M059J (cell line): Measurements from ENCODE around the gene AOPEP. TPM values are rescaled to one million over a fixed set of nuclear protein-coding genes. Genes with fewer than 3 reads are reported as not detected.

ENCODE experiments used
- DNase-seq: peaks from one replicate; pipeline ENCODE4 v3.0.0-alpha.2; 2012; ENCODE audit warnings: low read depth
- total RNA-seq: library from RNA; depleted of rRNA; stranded (reverse); fragments of >200 nt; shearing (Covaris generic); gene quantifications from 2 replicates; pipeline ENCODE4 v1.2.3, GENCODE V29; 2014

AOPEP gene
- total RNA-seq, 1 experiment from 2014 or later, result 120 TPM

DNA sequence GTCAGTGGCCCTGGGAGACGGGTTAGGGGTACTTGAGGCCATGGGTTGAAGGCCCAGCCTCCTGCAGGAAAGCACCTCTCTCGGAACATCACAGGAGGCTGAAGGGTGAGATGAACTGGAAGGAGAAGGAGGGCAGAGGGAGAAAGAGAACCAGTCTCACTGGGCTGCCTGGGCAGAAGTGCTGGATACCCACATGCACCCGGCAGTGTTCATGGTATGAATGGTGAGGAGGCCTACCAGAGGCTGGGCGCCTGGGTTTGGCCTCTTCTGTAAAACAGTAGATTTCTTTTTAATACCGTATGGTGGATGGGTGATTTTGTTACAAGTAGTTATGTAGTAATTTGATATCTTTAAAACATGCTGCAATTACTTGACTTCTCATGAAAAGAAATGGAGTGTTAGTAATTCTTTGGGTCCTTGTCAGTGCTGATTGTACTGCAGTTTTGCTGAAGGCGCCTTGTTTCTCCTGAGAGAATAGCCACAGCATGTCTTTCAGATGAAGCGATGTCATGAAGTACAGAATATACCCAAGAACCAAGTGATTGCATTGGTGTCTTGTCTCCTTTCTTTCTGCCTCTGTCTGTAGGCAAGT lies 332.4 kb downstream of the AOPEP start:
- DNase-seq, result peak; percentile 40

DNA sequence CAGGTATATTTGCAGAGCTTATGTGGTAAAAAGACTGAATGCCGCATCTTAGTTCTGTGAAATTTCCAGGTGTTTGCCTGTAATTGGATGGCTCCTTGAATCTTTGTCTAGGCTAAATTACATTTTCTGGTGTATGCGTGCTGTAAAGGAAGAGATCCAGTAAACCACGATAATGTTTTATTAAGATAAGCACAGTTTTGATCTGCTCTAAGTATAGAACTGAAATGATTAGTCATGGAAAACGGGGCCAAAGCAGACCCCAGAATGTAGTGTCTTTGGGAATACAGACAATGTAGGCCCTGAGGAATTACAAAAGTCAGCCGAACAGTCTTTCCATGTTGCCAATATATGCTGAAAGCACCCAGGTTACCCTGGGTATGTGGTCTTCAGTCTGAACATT lies 333.7 kb downstream of the AOPEP start:
- no peak for DNase-seq

GRCh38 chr9:95060916-95061315 lies 334.4 kb downstream of the AOPEP start:
- no peak for DNase-seq

DNA sequence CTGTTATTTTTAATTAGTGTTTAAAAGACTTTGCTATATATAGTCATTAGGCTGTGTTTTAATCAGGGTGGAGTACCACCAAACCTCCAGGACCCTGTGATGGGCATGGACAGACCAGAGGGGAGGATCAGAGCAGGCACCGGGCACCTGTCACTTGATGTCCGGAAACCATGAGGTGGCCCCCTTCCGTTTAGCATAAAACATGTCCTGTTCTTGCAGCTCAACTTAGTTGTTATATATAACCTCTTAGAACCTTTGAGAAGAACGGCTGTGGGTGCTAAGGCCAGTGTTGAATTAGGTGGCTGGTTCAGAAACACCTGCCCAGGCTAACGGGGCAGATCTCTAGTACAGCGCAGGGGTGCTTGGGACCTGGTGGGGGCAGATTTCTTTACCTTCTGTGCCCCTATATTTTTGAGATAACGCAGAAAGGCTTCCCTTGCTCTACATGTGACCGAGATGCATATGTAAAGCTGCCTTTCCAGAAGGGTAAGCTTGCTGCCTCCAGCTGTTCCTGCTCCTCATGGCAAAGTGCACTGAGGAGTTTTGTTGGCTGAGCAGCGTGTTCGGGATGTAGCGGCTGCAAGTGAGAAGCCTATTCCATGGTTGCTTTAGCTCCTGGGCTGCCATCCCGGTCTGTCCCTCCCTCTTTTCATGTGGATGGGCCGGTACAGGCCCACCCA lies 335.6 kb downstream of the AOPEP start:
- DNase-seq, result no peak

DNA sequence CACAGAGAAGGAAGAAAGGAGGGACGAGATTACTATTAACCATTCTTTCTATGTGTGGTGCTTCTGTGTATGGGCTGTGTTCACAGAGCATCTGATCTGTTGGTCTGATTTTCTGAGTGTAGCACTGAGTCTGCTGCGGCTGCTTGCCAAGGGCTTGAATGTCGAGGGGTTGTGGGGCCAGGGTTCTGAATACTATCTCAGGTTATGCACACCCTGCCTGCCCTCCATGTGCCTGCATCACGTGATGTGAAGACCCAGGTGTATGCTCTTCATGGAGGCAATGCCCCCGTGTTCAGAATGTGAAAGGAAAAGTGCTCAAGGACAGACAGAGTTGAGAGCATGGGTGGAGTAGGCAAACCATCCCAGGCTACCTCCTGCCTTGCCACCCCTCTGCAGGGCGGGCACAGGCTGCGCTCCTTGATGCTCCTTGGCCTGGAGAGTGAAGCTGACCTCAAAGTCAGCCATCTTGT lies 336.1 kb downstream of the AOPEP start:
- no peak for DNase-seq

- no peak for DNase-seq
Measured at GRCh38 chr9:95063300-95063699, 336.8 kb downstream of the AOPEP start.

DNA sequence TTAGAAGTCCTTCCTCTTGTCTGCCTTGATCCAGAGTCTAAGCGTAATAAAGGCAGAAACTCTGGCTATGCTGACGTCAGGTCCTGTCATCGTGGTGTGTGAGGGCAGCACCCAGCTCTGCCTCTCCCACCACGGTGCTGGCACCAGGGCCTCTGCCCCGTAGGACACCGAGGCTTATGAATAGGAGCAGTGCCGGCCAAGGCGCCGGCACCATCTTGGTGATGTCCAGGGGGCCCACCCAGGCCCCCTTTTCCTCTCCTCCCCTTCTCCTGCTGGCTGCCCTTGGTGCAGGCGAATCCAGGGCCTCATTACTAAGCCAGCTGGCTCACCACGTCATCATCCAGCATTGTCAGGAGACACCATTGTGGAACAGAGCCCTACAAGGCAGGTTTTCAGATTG lies 338.7 kb downstream of the AOPEP start:
- DNase-seq, result no peak

DNA sequence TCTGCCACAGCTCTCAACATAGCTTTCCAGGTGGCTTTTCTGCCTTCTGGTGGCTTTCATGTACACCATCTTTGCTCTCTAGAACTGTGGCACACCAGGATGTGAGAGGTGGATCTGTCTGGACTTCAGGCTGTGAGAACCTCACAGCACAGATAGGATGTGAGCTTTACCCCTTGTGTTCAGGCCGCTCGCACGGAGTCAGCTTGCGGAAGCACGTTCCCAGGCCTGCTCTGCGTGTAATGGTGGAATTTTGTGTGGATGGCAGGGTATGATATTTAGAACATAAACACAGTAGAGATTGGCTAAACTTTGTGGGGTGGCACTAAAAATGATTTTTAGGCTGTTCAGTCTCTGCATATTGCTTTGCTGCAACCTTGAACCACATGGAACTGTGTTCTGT lies 340.6 kb downstream of the AOPEP start:
- DNase-seq, result no peak

DNA sequence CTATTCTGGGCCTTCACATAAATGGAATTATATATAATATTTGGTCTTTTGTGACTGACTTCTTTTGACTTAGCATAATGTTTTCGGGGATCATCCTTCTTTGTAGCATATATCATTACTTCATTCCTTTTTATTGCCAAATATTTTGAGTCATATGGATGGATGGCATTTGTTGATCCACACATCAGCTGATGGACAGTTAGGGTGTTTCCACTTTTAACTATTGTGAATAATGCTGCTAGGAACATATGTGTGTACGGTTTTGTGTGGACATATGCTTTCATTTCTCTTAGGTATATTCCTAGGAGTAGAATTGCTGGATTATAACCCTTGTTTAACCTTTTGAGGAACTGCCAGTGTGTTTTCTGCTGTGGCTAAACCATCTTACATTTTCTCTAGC lies 341.4 kb downstream of the AOPEP start:
- no peak for DNase-seq

- no peak for DNase-seq
Measured at GRCh38 chr9:95070549-95071021, 344.1 kb downstream of the AOPEP start.

DNA sequence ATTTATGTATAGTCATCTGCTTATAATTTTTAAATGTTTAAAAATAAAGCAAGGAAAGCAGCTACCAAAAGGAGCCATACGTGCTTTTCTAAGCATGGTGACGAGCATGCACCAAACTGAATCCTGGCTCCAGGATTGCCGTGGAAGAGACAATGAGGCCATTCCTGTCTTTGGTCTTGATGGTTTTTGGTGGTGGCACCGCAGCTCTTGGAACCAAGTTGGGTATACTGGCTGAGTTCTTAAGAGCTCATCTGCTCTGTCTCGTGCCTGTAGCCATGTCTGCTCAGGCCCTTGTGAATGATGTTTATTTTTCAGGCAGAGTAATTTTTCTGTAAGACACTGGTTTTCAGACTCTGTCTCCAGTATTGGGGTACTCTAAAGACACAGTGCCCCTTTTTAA lies 345.0 kb downstream of the AOPEP start:
- no peak for DNase-seq

DNA sequence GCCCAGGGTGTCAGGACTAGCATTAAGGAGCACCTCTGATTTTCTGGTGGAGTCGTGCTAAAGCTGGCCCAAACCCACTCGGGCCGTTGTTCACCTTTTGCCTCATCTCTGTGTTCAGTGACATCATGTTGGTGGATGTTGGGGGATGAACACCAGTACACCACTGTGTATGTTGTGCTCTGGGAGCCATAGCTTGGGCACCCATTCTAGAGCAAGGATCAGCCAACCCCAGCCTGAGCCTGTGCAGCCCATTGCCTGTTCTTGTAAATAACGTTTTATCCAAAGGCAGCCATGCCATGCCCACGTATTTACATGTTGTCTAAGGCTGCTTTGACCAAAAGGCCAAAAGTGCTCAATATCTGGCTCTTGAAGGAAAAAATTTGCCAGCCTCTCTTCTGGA lies 345.4 kb downstream of the AOPEP start:
- DNase-seq, result no peak

DNA sequence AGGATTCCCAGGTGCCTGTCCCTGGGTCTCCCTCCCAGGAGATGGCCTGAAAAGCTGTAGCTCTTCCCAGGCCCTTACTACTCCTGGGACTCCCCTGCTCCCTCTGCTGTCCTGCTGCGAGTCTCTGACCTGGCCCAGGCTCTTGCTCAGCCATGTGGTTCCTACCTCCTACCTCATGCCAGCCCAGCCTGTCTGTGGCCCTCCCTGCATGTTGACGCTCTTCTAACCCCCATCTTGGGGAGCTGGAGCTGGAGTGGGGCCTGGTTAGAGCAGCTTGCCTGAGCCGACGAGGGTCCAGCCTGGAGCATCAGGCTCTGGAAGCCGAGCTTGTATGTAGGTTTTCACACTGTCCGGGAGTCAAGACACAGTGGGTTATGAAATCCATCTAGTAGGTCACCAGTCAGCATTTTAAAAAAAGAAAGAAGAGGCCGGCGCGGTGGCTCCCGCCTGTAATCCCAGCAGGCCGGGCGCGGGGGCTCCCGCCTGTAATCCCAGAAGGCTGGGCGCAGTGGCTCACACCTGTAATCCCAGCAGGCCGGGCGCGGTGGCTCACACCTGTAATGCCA lies 346.6 kb downstream of the AOPEP start:
- no peak for DNase-seq

- DNase-seq, result no peak
Measured at GRCh38 chr9:95073918-95074317, 347.4 kb downstream of the AOPEP start.

- no peak for DNase-seq
Measured at GRCh38 chr9:95074632-95075031, 348.1 kb downstream of the AOPEP start.

DNA sequence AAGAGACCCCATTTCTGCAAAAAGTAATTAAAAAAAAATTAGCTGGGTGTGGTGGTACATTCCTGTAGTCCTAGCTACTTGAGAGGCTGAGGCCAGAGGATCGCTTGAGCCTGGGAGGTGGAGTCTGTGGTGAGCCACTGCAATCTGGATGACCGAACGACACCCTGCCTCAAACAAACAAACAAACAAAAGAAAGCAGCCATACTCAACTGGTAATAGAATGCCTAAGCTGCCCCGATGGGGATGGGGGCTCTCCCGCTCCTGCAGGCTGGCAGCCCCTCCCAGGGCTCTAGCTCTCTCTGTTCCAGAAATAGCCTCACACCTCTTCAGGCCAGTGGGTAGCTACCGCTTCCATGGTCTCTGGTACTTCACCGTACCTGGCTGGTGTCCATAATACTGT lies 349.2 kb downstream of the AOPEP start:
- no peak for DNase-seq

DNA sequence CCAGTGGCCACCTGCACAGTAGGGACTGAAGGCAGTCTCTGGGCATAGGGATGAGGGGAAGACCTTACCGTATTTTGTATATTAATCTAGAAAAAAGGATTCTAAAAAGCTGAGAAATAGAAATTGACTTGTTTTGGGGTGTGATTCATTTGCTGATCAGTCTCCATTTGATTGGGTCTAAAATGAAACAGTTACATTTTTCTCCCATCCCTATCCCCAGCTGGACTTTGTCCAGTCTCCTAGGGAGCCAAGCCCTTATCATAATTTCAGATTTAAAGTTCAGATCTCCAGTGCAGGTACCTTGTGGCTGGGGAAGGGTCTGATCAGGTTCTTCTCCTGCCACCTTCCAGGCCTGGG lies 350.2 kb downstream of the AOPEP start:
- DNase-seq, result no peak

DNA sequence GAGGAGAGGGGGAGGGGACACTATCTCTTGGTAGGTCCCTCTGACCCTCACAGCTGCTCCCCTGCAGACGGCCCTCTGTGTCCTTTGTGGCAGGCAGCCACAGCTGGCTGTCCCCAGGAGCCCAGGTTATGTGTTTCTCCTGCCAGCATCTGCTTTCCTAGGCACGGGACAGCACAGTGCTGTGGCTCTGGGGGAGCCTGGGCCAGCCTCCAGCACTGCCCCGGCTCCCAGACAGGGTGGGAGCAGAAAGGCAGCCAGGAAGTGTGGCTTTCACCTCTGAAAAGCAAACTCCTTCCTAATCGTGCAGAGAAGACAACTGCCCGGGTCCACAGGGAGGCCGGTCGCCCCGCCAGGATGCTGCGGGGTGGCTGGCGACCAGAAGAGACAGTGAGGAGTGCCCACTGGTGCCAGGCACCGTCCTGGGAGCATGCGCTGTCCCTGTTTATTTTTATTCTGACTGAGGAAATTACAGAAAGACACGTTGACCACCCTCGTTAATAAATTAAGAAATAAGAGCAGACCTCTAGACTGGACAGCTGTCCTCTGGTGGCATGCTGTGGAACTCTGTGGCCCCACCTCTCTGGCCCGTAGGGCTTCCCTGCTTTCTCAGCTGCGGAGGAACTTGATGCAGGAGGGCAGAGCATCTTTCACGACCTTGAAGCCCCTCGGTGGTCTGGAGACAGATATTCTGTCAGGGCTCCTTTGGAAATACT lies 350.7 kb downstream of the AOPEP start:
- no peak for DNase-seq

DNA sequence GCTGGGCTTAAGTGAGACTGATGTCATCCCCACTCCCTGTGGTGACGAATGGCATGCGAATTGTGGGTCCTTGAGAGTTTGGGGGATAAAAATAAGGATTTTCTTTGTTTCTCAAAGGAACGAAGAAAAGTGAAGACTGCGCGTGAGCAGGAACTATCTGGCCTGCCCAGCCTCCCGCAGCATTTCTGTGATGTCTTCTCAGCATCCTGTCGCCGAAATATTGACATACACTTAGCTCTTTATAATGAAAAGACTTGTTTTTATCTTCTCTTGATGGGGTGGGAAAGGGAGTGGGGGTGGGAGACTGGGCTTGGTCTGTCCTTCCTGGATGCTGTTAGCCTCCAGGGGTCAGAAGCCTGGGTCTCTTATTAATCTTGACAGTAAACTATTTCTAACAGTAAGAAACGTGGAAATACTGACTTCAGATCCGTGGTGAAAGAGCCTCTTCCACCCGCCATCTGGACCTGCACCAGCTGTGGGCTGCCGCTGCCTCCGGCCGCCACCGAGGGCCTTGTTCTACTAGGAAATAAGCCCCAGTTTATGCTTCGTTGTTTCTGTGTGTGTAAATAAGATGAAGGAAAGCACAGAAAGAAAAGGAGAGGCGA lies 351.4 kb downstream of the AOPEP start:
- DNase-seq, result no peak

GRCh38 chr9:95078511-95078910 lies 352.0 kb downstream of the AOPEP start:
- no peak for DNase-seq

DNA sequence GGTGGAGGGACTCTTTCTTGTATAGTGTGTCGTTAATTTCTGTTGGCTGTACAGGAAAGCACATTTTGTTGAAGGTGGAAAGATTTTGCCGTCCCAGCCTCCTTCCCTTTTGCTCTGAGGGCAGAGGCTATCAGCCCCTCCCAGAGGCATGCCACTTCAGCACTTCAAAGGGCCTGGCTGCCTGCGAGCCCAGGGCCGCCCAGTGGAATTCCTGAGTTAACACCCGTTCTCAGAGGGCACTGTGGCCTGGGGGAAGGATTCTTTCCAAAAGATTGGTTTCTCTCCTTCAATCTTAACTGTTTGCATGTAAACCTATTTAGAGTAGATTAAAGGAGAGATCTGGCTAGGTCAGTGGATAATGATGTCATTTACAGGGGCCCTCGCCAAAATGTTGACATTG lies 352.4 kb downstream of the AOPEP start:
- DNase-seq, result no peak

DNA sequence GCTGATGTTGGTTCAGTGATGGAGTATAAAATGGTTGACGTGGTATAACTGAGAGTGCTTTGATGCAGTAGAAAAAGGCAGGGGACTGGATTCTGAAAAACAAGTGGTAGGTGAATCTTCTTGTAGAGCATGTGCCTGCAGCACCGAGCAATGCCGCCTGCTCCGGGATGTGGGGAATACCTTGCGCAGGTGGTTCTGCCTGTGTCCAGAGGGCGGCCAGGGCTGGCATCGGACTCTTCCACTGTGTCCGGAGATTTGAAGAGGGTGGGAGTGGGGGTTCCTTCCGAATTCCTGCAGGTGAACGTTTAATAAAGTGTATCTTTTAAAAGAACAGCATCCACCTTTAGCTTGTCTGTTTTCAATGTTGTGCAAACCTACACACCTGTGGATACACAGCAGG lies 353.0 kb downstream of the AOPEP start:
- DNase-seq, result no peak
